CD4-positive, alpha-beta memory T cell (primary cell): Measurements from ENCODE around the gene STX7. TPM values are rescaled to one million over a fixed set of nuclear protein-coding genes. Genes with fewer than 3 reads are reported as not detected.

Experiments used
- CTCF ChIA-PET: fragments of 350-600 bp; sonication (Branson Sonifier 250); formaldehyde crosslinking; loops from one replicate; lab custom pipeline; 2021; ENCODE audit warnings: inconsistent platforms; ENCODE audit not compliant: partially characterized antibody; lab: Charles Lee
- POLR2A ChIA-PET: fragments of 350-600 bp; sonication (Branson Sonifier 250); formaldehyde crosslinking; loops from one replicate; lab custom pipeline; 2021; ENCODE audit not compliant: partially characterized antibody; lab: Charles Lee
- DNase-seq, 5 donors: peaks; one replicate each; pipeline versions ENCODE4 v3.0.0 to v3.0.0-alpha.2; 2020 to 2022; ENCODE audit warnings: mixed read lengths in 1 of 5
- H3K27ac ChIP-seq: one replicate; pipeline ENCODE4 v1.7.0; 2013; ENCODE audit warnings: low read depth, low read length
- H3K27me3 ChIP-seq: 2 replicates; pipeline ENCODE4 v1.7.0; 2013; ENCODE audit warnings: mild to moderate bottlenecking, low read length, moderate library complexity; ENCODE audit not compliant: insufficient read depth
- H3K36me3 ChIP-seq: 2 replicates; pipeline ENCODE4 v1.7.0; 2013; ENCODE audit warnings: mild to moderate bottlenecking, low read length, moderate library complexity; ENCODE audit not compliant: insufficient read depth
- H3K4me1 ChIP-seq: 2 replicates; pipeline ENCODE4 v1.7.0; 2013; ENCODE audit warnings: mild to moderate bottlenecking, low read length, moderate library complexity; ENCODE audit not compliant: insufficient read depth
- H3K4me3 ChIP-seq, 2 donors: one replicate each; pipeline ENCODE4 v1.7.0; 2013; ENCODE audit warnings: low read length in 2 of 2, mild to moderate bottlenecking in 1 of 2
- H3K9me3 ChIP-seq, 2 donors: one replicate each; pipeline ENCODE4 v1.7.0; 2013; ENCODE audit warnings: low read length in 2 of 2, control low read depth in 1 of 2; ENCODE audit not compliant: control insufficient read depth in 1 of 2
- H3K27ac Mint-ChIP-seq, 7 donors: one replicate each; pipeline ENCODE4 v1.8.0; 2020 to 2021; ENCODE audit warnings: mixed read lengths in 7 of 7, mild to moderate bottlenecking in 6 of 7, inconsistent platforms in 3 of 7, moderate library complexity in 3 of 7
- H3K27me3 Mint-ChIP-seq, 2 donors: one replicate each; pipeline ENCODE4 v1.8.0; 2020 to 2021; ENCODE audit warnings: mixed read lengths in 2 of 2
- H3K36me3 Mint-ChIP-seq, 2 donors: one replicate each; pipeline ENCODE4 v1.8.0; 2020 to 2021; ENCODE audit warnings: mixed read lengths in 2 of 2, inconsistent platforms in 1 of 2, mild to moderate bottlenecking in 1 of 2
- H3K4me1 Mint-ChIP-seq, 4 donors: one replicate each; pipeline ENCODE4 v1.8.0; 2020 to 2021; ENCODE audit warnings: mixed read lengths in 4 of 4, mild to moderate bottlenecking in 1 of 4
- H3K4me3 Mint-ChIP-seq, 8 donors: one replicate each; pipeline ENCODE4 v1.8.0; 2020 to 2021; ENCODE audit warnings: mixed read lengths in 8 of 8, mild to moderate bottlenecking in 7 of 8, moderate library complexity in 6 of 8, inconsistent platforms in 3 of 8
- H3K9me3 Mint-ChIP-seq, 8 donors: one replicate each; pipeline ENCODE4 v1.8.0; 2020 to 2021; ENCODE audit warnings: mixed read lengths in 8 of 8, mild to moderate bottlenecking in 5 of 8, inconsistent platforms in 3 of 8, moderate library complexity in 1 of 8
- intact Hi-C: fragments of 100-400 bp; cut with micrococcal nuclease; formaldehyde crosslinking; loops from one replicate; pipeline ENCODE4 v1.15.1; 2023
- polyA plus RNA-seq, 2 donors: library from polyadenylated mRNA; unstranded; fragments of 300-500 nt; fragmentation: Illumina TruSeq; gene quantifications; one replicate each; pipeline ENCODE4 v1.2.3, GENCODE V29; 2021
- total RNA-seq, 2 experiments: library from RNA; stranded (reverse); gene quantifications; one replicate each; pipeline ENCODE4 v1.2.3, GENCODE V29; 2021

STX7 gene
- total and polyA plus RNA-seq, 4 experiments from 2014 or later, result 8.2 to 22.7 (median 18.8) TPM

GRCh38 chr6:132511210-132511830 lies 1.6 kb downstream of the STX7 start:
- Mint-ChIP-seq H3K4me3 (peak overlapping the region; percentile 12 to 92 (median 72)), H3K9me3 (no peaks in the 10 kb centered on the region), H3K36me3 (peaks cover 4 to 13% of the 10 kb centered on the region in 2 donors), H3K27me3 (no peaks in the 10 kb centered on the region), H3K4me1 (peaks cover 36 to 53% (median 45%) of the 10 kb centered on the region in 4 donors), H3K27ac (peak overlapping the region in 2 of 7 donors; percentile 1 to 37)
- H3K27me3 ChIP-seq, result no peaks in the 10 kb centered on the region
- POLR2A ChIA-PET, result no interaction called here
- H3K27ac ChIP-seq, result no peak overlapping the region
- no peaks in the 10 kb centered on the region for H3K9me3 ChIP-seq
- no peak for DNase-seq
- CTCF ChIA-PET, result interaction anchor here (0.9 to 1.5 kb wide), 2 partner anchors 24 to 287 kb away, joined by 3 read pairs; partner anchors contain the start of gene SLC18B1
- H3K4me1 ChIP-seq, result peaks cover 34% of the 10 kb centered on the region
- intact Hi-C loops, result loop anchor here (5.0 kb wide), 1 partner anchor 884 kb away; the partner anchor contains the start of gene MED23
- H3K4me3 ChIP-seq, result no peak overlapping the region
- H3K36me3 ChIP-seq, result no peaks in the 10 kb centered on the region

GRCh38 chr6:132506869-132507808 lies 5.8 kb downstream of the STX7 start:
- Mint-ChIP-seq H3K4me3 (no peak overlapping the region), H3K27me3 (no peaks in the 10 kb centered on the region), H3K4me1 (peaks cover 41 to 66% (median 55%) of the 10 kb centered on the region in 4 donors), H3K27ac (no peak overlapping the region), H3K36me3 (peaks cover 8 to 20% of the 10 kb centered on the region in 2 donors), H3K9me3 (no peaks in the 10 kb centered on the region)
- Histone ChIP-seq H3K4me3 (no peak overlapping the region), H3K27me3 (no peaks in the 10 kb centered on the region), H3K9me3 (no peaks in the 10 kb centered on the region), H3K36me3 (peaks cover under 1% of the 10 kb centered on the region), H3K4me1 (peaks cover 27% of the 10 kb centered on the region), H3K27ac (no peak overlapping the region)
- DNase-seq, result no peak
- CTCF ChIA-PET, result no interaction called here
- intact Hi-C loops, result no loop called here
- POLR2A ChIA-PET, result no interaction called here

GRCh38 chr6:132506461-132506860 lies 6.5 kb downstream of the STX7 start:
- H3K9me3 ChIP-seq, result no peaks in the 10 kb centered on the region
- H3K36me3 ChIP-seq, result peaks cover 6% of the 10 kb centered on the region
- no peak overlapping the region for H3K4me3 ChIP-seq
- H3K4me1 ChIP-seq, result peaks cover 21% of the 10 kb centered on the region
- POLR2A ChIA-PET, result no interaction called here
- H3K4me3 Mint-ChIP-seq, result no peak overlapping the region
- no peak overlapping the region for H3K27ac ChIP-seq
- intact Hi-C loops, result no loop called here
- peaks cover 38 to 60% (median 52%) of the 10 kb centered on the region in 4 donors for H3K4me1 Mint-ChIP-seq
- no peaks in the 10 kb centered on the region for H3K27me3 Mint-ChIP-seq
- no peaks in the 10 kb centered on the region for H3K9me3 Mint-ChIP-seq
- H3K27ac Mint-ChIP-seq, result no peak overlapping the region
- peaks cover 10 to 26% of the 10 kb centered on the region in 2 donors for H3K36me3 Mint-ChIP-seq
- no peak for DNase-seq
- CTCF ChIA-PET, result no interaction called here
- no peaks in the 10 kb centered on the region for H3K27me3 ChIP-seq

- Mint-ChIP-seq H3K27ac (no peak overlapping the region), H3K27me3 (no peaks in the 10 kb centered on the region), H3K4me1 (peaks cover 32 to 52% (median 47%) of the 10 kb centered on the region in 4 donors), H3K4me3 (no peak overlapping the region), H3K36me3 (peaks cover 18 to 33% of the 10 kb centered on the region in 2 donors), H3K9me3 (no peaks in the 10 kb centered on the region)
- CTCF ChIA-PET, result interaction anchor here (1.5 kb wide), 1 partner anchor 21 kb away, joined by 8 read pairs; no protein-coding TSS in a partner anchor
- POLR2A ChIA-PET, result no interaction called here
- Histone ChIP-seq H3K36me3 (peaks cover 6% of the 10 kb centered on the region), H3K4me1 (peaks cover 10% of the 10 kb centered on the region), H3K4me3 (no peak overlapping the region), H3K27me3 (no peaks in the 10 kb centered on the region), H3K9me3 (no peaks in the 10 kb centered on the region), H3K27ac (no peak overlapping the region)
- no peak for DNase-seq
- intact Hi-C loops, result no loop called here
Measured at GRCh38 chr6:132505158-132505557, 7.8 kb downstream of the STX7 start.

DNA sequence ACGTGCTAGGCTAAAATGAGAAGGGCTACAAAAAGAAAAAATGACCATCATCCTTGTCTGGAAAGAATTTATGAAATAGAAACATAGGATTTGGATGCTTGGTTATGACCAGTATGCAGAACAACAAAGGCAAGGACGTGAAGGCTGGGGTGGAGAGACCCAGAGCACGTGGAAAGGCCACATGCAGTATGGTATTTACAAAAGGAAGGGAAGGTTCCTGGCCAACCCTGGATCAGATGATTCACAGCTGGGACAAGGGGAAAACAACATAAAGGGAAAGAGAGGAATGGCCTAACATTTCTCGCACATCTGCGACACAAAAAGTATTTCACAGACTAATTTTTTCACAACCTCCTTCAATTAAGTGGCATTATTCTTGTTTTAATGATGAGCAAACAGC lies 8.2 kb downstream of the STX7 start:
- peaks cover 10% of the 10 kb centered on the region for H3K4me1 ChIP-seq
- H3K9me3 ChIP-seq, result no peaks in the 10 kb centered on the region
- no peak overlapping the region for H3K27ac ChIP-seq
- POLR2A ChIA-PET, result no interaction called here
- no peak overlapping the region for H3K4me3 ChIP-seq
- H3K27me3 ChIP-seq, result no peaks in the 10 kb centered on the region
- peaks cover 22 to 36% of the 10 kb centered on the region in 2 donors for H3K36me3 Mint-ChIP-seq
- no peak overlapping the region for H3K27ac Mint-ChIP-seq
- no peaks in the 10 kb centered on the region for H3K9me3 Mint-ChIP-seq
- intact Hi-C loops, result no loop called here
- H3K36me3 ChIP-seq, result peaks cover 6% of the 10 kb centered on the region
- CTCF ChIA-PET, result interaction anchor here (1.5 kb wide), 1 partner anchor 20 kb away, joined by 8 read pairs; no protein-coding TSS in a partner anchor
- no peak for DNase-seq
- peaks cover 32 to 56% (median 50%) of the 10 kb centered on the region in 4 donors for H3K4me1 Mint-ChIP-seq
- no peaks in the 10 kb centered on the region for H3K27me3 Mint-ChIP-seq
- H3K4me3 Mint-ChIP-seq, result no peak overlapping the region

DNA sequence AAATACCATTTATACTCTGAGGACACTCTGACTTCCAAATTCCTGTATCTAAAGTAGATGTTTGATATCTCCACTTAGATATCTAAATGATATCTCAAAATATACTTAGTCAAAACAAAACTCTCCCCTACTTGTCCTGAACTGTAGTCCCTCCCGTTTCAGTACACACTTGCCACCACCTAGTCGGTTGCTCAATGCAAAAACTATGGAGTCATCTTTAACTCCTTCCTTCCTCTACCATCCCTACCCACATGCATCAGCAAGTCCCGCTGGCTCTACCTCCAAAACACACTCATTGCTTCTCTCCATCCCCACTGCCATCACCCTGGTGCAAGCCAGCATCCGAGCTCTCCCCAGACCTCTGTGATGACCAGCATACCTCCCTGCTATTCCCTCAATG lies 13.2 kb downstream of the STX7 start:
- Histone ChIP-seq H3K27ac (no peak overlapping the region), H3K9me3 (no peaks in the 10 kb centered on the region), H3K36me3 (peaks cover 12% of the 10 kb centered on the region), H3K4me1 (peaks cover 13% of the 10 kb centered on the region), H3K27me3 (no peaks in the 10 kb centered on the region), H3K4me3 (no peak overlapping the region)
- Mint-ChIP-seq H3K4me1 (peaks cover 28 to 56% (median 49%) of the 10 kb centered on the region in 4 donors), H3K36me3 (peaks cover 36 to 44% of the 10 kb centered on the region in 2 donors), H3K9me3 (peaks cover 0 to 1% (median 0%) of the 10 kb centered on the region in 8 donors), H3K27me3 (no peaks in the 10 kb centered on the region), H3K4me3 (no peak overlapping the region), H3K27ac (peak overlapping the region in 3 of 7 donors; percentile 58 to 71 (median 61))
- CTCF ChIA-PET, result interaction anchor here (1.5 kb wide), 1 partner anchor 15 kb away, joined by 3 read pairs; no protein-coding TSS in a partner anchor
- no peak for DNase-seq
- intact Hi-C loops, result no loop called here
- POLR2A ChIA-PET, result no interaction called here

- no peaks in the 10 kb centered on the region for H3K9me3 ChIP-seq
- POLR2A ChIA-PET, result no interaction called here
- H3K4me1 Mint-ChIP-seq, result peaks cover 26 to 54% (median 48%) of the 10 kb centered on the region in 4 donors
- H3K27me3 Mint-ChIP-seq, result no peaks in the 10 kb centered on the region
- H3K4me1 ChIP-seq, result peaks cover 17% of the 10 kb centered on the region
- H3K36me3 Mint-ChIP-seq, result peaks cover 47 to 48% of the 10 kb centered on the region in 2 donors
- intact Hi-C loops, result no loop called here
- peaks cover 12% of the 10 kb centered on the region for H3K36me3 ChIP-seq
- peak overlapping the region in 1 of 7 donors; percentile 58 for H3K27ac Mint-ChIP-seq
- no peak overlapping the region for H3K27ac ChIP-seq
- no peak for DNase-seq
- peak overlapping the region in 1 of 8 donors; percentile 3 for H3K4me3 Mint-ChIP-seq
- CTCF ChIA-PET, result interaction anchor here (1.5 kb wide), 1 partner anchor 14 kb away, joined by 3 read pairs; no protein-coding TSS in a partner anchor
- H3K27me3 ChIP-seq, result no peaks in the 10 kb centered on the region
- H3K9me3 Mint-ChIP-seq, result peaks cover 0 to 2% (median 0%) of the 10 kb centered on the region in 8 donors
- no peak overlapping the region for H3K4me3 ChIP-seq
Measured at GRCh38 chr6:132498638-132499037, 14.3 kb downstream of the STX7 start.
